ENCODE measurements around the gene C10orf67. TPM values are rescaled to one million over a fixed set of nuclear protein-coding genes. Genes with fewer than 3 reads are reported as not detected.
"Not testable (repeated sequence)": the region's sequence is repeated elsewhere in the genome, so short reads cannot be mapped to it uniquely, and the experiment has no call there.

The C10orf67 gene
- polyA plus RNA-seq, 1 donor from 2014 or later, result 0.48 TPM

DNA sequence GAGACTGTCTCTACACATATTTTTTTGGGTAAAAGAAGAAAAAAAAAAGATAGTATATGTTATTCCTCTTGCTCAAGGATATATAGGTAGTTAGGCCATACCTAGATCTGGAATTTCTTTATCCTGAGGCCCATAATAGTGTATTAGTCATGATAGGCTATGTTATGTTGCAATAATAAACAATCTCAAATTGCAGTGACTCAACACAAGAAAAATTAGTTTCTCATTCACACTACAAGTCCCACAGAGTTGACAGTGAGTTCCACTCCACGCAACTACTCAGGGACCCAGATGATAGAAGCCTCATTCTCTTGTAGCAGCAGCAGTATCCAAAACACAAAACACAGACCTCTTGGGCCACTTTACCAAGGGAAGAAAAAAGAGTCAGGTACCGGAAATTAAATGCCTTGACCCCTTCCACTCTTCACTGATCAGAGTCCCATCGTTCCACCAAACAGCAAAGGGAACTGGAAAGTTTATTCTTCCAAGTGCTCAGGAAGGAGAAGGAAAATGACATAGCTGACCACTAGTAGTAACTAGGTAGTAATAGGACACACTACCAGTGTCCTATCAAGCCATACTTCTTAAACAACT is 7.4 kb upstream of the C10orf67 start:
- Histone ChIP-seq H3K4me2 (ENCODE audit: low read length) (no peak overlapping the region), H3K9ac (ENCODE audit: low read length) (no peak overlapping the region), H3K4me3 (ENCODE audit: low read length) (no peak overlapping the region), H2AFZ (ENCODE audit: low read depth, low read length) (no peak overlapping the region), H3K27me3 (ENCODE audit: insufficient read depth, low read depth, low read length) (no peaks in the 10 kb centered on the region), H3K79me2 (replicated peaks; ENCODE audit: insufficient read depth, low read length) (no peaks in the 10 kb centered on the region), H3K27ac (ENCODE audit: low read length) (no peak overlapping the region), H3K9me2 (ENCODE audit: insufficient read depth, low read length) (no peaks in the 10 kb centered on the region), H3F3A (ENCODE audit: insufficient read depth, low read length, poor library complexity, severe bottlenecking) (no peaks in the 10 kb centered on the region), H4K20me1 (ENCODE audit: insufficient read depth) (no peaks in the 10 kb centered on the region), H3K9me3 (ENCODE audit: low read length) (no peaks in the 10 kb centered on the region), H3K36me3 (ENCODE audit: insufficient read depth, low read length) (no peaks in the 10 kb centered on the region)
- TF ChIP-seq EP300 (conservative IDR thresholded peaks at IDR 0.05; ENCODE audit: poor library complexity, severe bottlenecking) (no peak), TAF1 (IDR thresholded peaks at IDR 0.05; ENCODE audit: low read depth) (no peak), RAD21 (conservative IDR thresholded peaks at IDR 0.05) (no peak), EZH2 (IDR thresholded peaks at IDR 0.05; ENCODE audit: borderline replicate concordance, insufficient read depth, low read length, poor library complexity, severe bottlenecking) (no peak), MXI1 (conservative IDR thresholded peaks at IDR 0.05; ENCODE audit: poor library complexity, severe bottlenecking) (no peak), POLR2AphosphoS5 (IDR thresholded peaks at IDR 0.05) (no peak), SMC3 (conservative IDR thresholded peaks at IDR 0.05; ENCODE audit: poor library complexity) (no peak)
- TF ChIP-seq, protein P1, sequence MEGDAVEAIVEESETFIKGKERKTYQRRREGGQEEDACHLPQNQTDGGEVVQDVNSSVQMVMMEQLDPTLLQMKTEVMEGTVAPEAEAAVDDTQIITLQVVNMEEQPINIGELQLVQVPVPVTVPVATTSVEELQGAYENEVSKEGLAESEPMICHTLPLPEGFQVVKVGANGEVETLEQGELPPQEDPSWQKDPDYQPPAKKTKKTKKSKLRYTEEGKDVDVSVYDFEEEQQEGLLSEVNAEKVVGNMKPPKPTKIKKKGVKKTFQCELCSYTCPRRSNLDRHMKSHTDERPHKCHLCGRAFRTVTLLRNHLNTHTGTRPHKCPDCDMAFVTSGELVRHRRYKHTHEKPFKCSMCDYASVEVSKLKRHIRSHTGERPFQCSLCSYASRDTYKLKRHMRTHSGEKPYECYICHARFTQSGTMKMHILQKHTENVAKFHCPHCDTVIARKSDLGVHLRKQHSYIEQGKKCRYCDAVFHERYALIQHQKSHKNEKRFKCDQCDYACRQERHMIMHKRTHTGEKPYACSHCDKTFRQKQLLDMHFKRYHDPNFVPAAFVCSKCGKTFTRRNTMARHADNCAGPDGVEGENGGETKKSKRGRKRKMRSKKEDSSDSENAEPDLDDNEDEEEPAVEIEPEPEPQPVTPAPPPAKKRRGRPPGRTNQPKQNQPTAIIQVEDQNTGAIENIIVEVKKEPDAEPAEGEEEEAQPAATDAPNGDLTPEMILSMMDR (IDR thresholded peaks at IDR 0.05; ENCODE audit: poor library complexity, severe bottlenecking), result no peak
- TF ChIP-seq, protein P2, sequence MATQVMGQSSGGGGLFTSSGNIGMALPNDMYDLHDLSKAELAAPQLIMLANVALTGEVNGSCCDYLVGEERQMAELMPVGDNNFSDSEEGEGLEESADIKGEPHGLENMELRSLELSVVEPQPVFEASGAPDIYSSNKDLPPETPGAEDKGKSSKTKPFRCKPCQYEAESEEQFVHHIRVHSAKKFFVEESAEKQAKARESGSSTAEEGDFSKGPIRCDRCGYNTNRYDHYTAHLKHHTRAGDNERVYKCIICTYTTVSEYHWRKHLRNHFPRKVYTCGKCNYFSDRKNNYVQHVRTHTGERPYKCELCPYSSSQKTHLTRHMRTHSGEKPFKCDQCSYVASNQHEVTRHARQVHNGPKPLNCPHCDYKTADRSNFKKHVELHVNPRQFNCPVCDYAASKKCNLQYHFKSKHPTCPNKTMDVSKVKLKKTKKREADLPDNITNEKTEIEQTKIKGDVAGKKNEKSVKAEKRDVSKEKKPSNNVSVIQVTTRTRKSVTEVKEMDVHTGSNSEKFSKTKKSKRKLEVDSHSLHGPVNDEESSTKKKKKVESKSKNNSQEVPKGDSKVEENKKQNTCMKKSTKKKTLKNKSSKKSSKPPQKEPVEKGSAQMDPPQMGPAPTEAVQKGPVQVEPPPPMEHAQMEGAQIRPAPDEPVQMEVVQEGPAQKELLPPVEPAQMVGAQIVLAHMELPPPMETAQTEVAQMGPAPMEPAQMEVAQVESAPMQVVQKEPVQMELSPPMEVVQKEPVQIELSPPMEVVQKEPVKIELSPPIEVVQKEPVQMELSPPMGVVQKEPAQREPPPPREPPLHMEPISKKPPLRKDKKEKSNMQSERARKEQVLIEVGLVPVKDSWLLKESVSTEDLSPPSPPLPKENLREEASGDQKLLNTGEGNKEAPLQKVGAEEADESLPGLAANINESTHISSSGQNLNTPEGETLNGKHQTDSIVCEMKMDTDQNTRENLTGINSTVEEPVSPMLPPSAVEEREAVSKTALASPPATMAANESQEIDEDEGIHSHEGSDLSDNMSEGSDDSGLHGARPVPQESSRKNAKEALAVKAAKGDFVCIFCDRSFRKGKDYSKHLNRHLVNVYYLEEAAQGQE (IDR thresholded peaks at IDR 0.05; ENCODE audit: borderline replicate concordance), result no peak

DNA sequence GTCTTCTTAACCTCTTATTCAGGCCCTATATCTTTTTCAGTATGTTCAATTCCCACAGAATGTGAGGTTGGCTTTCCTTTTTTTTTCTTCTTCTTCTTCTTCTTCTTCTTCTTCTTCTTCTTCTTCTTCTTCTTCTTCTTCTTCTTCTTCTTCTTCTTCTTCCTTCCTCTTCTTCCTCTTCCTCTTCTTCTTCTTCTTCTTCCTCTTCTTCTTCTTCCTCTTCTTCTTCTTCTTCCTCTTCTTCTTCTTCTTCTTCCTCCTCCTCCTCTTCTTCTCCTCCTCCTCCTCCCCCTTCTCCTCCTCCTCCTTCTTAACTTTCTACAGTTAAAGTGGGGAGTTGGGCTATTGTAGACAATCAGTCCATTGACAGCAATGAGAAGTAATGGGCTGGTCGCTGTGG is 6.1 kb upstream of the C10orf67 start:
- not testable (repeated sequence) for H3K9me3 ChIP-seq (ENCODE audit: low read length); H3K9me2 ChIP-seq (ENCODE audit: insufficient read depth, low read length); H3K79me2 ChIP-seq (replicated peaks; ENCODE audit: insufficient read depth, low read length); H2AFZ ChIP-seq (ENCODE audit: low read depth, low read length); H4K20me1 ChIP-seq (ENCODE audit: insufficient read depth); H3K9ac ChIP-seq (ENCODE audit: low read length); H3K4me2 ChIP-seq (ENCODE audit: low read length); H3K27me3 ChIP-seq (ENCODE audit: insufficient read depth, low read depth, low read length); H3K27ac ChIP-seq (ENCODE audit: low read length); H3F3A ChIP-seq (ENCODE audit: insufficient read depth, low read length, poor library complexity, severe bottlenecking); H3K36me3 ChIP-seq (ENCODE audit: insufficient read depth, low read length); H3K4me3 ChIP-seq (ENCODE audit: low read length)

DNA sequence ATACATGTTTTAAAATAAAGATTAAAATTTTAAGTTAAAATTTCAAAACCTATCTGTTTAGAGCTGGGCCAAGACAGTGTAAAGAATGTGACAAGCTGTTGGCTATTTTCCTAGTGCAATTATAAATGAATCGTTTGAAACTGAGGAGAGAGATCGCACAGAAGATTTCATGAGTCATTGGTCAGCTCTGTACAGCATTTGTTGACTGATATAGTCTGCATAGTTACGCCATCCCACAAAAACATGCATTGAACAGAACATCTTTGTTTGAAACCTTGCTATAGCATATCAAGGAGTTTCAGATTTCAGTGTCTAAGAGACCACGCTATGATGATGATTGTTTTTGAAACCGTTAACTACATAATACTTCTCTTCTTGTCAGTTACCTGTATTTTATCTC is 1.3 kb upstream of the C10orf67 start:
- Histone ChIP-seq H3K9ac (ENCODE audit: low read length) (no peak overlapping the region), H3K27ac (ENCODE audit: low read length) (no peak overlapping the region), H3F3A (ENCODE audit: insufficient read depth, low read length, poor library complexity, severe bottlenecking) (no peaks in the 10 kb centered on the region), H2AFZ (ENCODE audit: low read depth, low read length) (no peak overlapping the region), H3K27me3 (ENCODE audit: insufficient read depth, low read depth, low read length) (no peaks in the 10 kb centered on the region), H4K20me1 (ENCODE audit: insufficient read depth) (no peaks in the 10 kb centered on the region), H3K36me3 (ENCODE audit: insufficient read depth, low read length) (no peaks in the 10 kb centered on the region), H3K9me2 (ENCODE audit: insufficient read depth, low read length) (no peaks in the 10 kb centered on the region), H3K79me2 (replicated peaks; ENCODE audit: insufficient read depth, low read length) (no peaks in the 10 kb centered on the region), H3K9me3 (ENCODE audit: low read length) (no peaks in the 10 kb centered on the region), H3K4me2 (ENCODE audit: low read length) (no peak overlapping the region), H3K4me3 (ENCODE audit: low read length) (no peak overlapping the region)
- TF ChIP-seq, protein P1 (IDR thresholded peaks at IDR 0.05; ENCODE audit: poor library complexity, severe bottlenecking), result no peak
- TF ChIP-seq RAD21 (conservative IDR thresholded peaks at IDR 0.05) (no peak), EP300 (conservative IDR thresholded peaks at IDR 0.05; ENCODE audit: poor library complexity, severe bottlenecking) (no peak), POLR2AphosphoS5 (IDR thresholded peaks at IDR 0.05) (no peak), TAF1 (IDR thresholded peaks at IDR 0.05; ENCODE audit: low read depth) (no peak), EZH2 (IDR thresholded peaks at IDR 0.05; ENCODE audit: borderline replicate concordance, insufficient read depth, low read length, poor library complexity, severe bottlenecking) (no peak), SMC3 (conservative IDR thresholded peaks at IDR 0.05; ENCODE audit: poor library complexity) (no peak), MXI1 (conservative IDR thresholded peaks at IDR 0.05; ENCODE audit: poor library complexity, severe bottlenecking) (no peak)
- TF ChIP-seq, protein P2 (IDR thresholded peaks at IDR 0.05; ENCODE audit: borderline replicate concordance), result no peak
